Measurements from ENCODE around the gene MT1A. TPM values are rescaled to one million over a fixed set of nuclear protein-coding genes. Genes with fewer than 3 reads are reported as not detected.

MT1A gene
- total and polyA plus RNA-seq, 9 donors: 1.3 to 61.0 (median 7.4) TPM; not detected in 1

- Histone ChIP-seq H3K36me3 (no peaks in the 10 kb centered on the region), H3K27me3 (no peaks in the 10 kb centered on the region), H3K9me3 (no peaks in the 10 kb centered on the region), H3K27ac (no peak overlapping the region), H3K4me3 (peak overlapping the region; percentile 34), H3K4me1 (ENCODE audit: insufficient read depth) (peaks cover 2% of the 10 kb centered on the region)
- TF ChIP-seq POLR2A (IDR thresholded peaks at IDR 0.05) (no peak), CTCF (IDR thresholded peaks at IDR 0.05) (no peak), EP300 (IDR thresholded peaks at IDR 0.05) (no peak)
- intact Hi-C loops (cut with DNase I): no loop called here
- no peak for DNase-seq
- 40 to 47% (median 47%) methylated on average over 14 of the region's 14 CpGs for WGBS, 3 donors
Observed at GRCh38 chr16:56631832-56632155, 6.7 kb upstream of the MT1A start.

- 1 to 4% (median 2%) methylated on average over 28 to 61 of the region's 61 CpGs for WGBS, 3 donors
Observed at GRCh38 chr16:56632156-56632847, 6.2 kb upstream of the MT1A start, which contains the start of gene MT1M. TSS of gene MT1M (plus strand) at chr16:56632659. CDS start at chr16:56632732, 73 bp downstream.

GRCh38 chr16:56632848-56633365 lies 5.6 kb upstream of the MT1A start:
- Histone ChIP-seq H3K27me3 (no peaks in the 10 kb centered on the region), H3K9me3 (no peaks in the 10 kb centered on the region), H3K4me3 (peak overlapping the region; percentile 34), H3K4me1 (ENCODE audit: insufficient read depth) (peaks cover 3% of the 10 kb centered on the region), H3K27ac (no peak overlapping the region), H3K36me3 (no peaks in the 10 kb centered on the region)
- intact Hi-C loops (cut with DNase I): no loop called here
- TF ChIP-seq EP300 (IDR thresholded peaks at IDR 0.05) (no peak), POLR2A (IDR thresholded peaks at IDR 0.05) (no peak), CTCF (IDR thresholded peaks at IDR 0.05) (no peak)
- no peak for DNase-seq
- WGBS, 3 donors: 53 to 74% (median 66%) methylated on average over 5 to 6 of the region's 6 CpGs

More at GRCh38 chr16:56632156-56632847, 6.2 kb upstream of the MT1A start, which contains the start of gene MT1M:
- Histone ChIP-seq H3K27me3 (no peaks in the 10 kb centered on the region), H3K4me3 (peak within 1 kb of the TSS; percentile 34), H3K4me1 (ENCODE audit: insufficient read depth) (peaks cover 2% of the 10 kb centered on the region), H3K36me3 (no peaks in the 10 kb centered on the region), H3K27ac (no peak within 1 kb of the TSS), H3K9me3 (no peaks in the 10 kb centered on the region)
- intact Hi-C loops (cut with DNase I): no loop called here
- no peak for TF ChIP-seq POLR2A (IDR thresholded peaks at IDR 0.05)
- TF ChIP-seq EP300 (IDR thresholded peaks at IDR 0.05): peak; percentile 92
- TF ChIP-seq CTCF (IDR thresholded peaks at IDR 0.05): no peak
- DNase-seq: peak in 3 of 5 donors; percentile 46 to 61 (median 58)

- no peak for DNase-seq
- TF ChIP-seq POLR2A (IDR thresholded peaks at IDR 0.05): no peak
- no peak for TF ChIP-seq CTCF (IDR thresholded peaks at IDR 0.05)
- TF ChIP-seq EP300 (IDR thresholded peaks at IDR 0.05): no peak
- H3K4me3 ChIP-seq: no peak overlapping the region
- H3K27me3 ChIP-seq: no peaks in the 10 kb centered on the region
- no peaks in the 10 kb centered on the region for H3K36me3 ChIP-seq
- WGBS, 3 donors: 66 to 80% (median 71%) methylated on average over 7 of the region's 7 CpGs
- intact Hi-C loops (cut with DNase I): no loop called here
- no peaks in the 10 kb centered on the region for H3K9me3 ChIP-seq
- peaks cover 6% of the 10 kb centered on the region for H3K4me1 ChIP-seq (ENCODE audit: insufficient read depth)
- H3K27ac ChIP-seq: no peak overlapping the region
Observed at GRCh38 chr16:56633535-56633934, 4.9 kb upstream of the MT1A start.

All from ovary (tissue), 9 donors.